Retinal pigment epithelial cell (primary cell): ENCODE results near the gene ARFGAP1.

ENCODE experiments used
- DNase-seq: peaks from one replicate; pipeline ENCODE4 v3.0.0-alpha.2; 2010; ENCODE audit warnings: low read depth
- H3K4me3 ChIP-seq: 2 replicates; pipeline ENCODE4 v1.5.1; 2011; ENCODE audit warnings: mild to moderate bottlenecking, low read length, control low read depth, moderate library complexity
- TF ChIP-seq, protein P1 (sequence below): conservative IDR thresholded peaks from 2 replicates; pipeline ENCODE4 v1.5.1; 2011; ENCODE audit warnings: low read depth, low read length, control low read depth, inconsistent platforms

ARFGAP1 gene

DNA sequence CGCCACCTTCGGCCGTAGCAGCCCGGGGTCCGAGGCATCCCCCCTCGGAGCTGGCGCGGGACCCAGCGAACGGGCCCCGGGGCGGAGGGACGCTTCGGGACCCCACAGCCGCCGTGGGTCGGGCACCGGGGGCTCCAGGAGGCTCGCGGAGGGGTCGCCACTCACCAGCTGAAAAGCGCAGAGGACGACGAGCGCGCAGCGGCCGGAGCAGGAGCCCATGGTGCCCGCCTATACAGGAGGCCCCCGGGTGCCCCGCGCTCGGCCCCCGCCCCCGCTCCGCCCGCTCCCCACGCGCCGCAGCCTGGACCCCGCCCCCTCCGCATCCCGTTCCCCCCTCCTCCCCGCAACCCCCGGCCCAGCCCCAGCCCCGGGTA, 18.4 kb upstream of the ARFGAP1 start, which contains the start of gene NKAIN4:
Gene NKAIN4, minus strand, starts transcription at position 232 of the 374 bp plus-strand sequence. Its CDS starts 13 bp downstream, at position 219.
- DNase-seq, result no peak
- TF ChIP-seq, protein P1, sequence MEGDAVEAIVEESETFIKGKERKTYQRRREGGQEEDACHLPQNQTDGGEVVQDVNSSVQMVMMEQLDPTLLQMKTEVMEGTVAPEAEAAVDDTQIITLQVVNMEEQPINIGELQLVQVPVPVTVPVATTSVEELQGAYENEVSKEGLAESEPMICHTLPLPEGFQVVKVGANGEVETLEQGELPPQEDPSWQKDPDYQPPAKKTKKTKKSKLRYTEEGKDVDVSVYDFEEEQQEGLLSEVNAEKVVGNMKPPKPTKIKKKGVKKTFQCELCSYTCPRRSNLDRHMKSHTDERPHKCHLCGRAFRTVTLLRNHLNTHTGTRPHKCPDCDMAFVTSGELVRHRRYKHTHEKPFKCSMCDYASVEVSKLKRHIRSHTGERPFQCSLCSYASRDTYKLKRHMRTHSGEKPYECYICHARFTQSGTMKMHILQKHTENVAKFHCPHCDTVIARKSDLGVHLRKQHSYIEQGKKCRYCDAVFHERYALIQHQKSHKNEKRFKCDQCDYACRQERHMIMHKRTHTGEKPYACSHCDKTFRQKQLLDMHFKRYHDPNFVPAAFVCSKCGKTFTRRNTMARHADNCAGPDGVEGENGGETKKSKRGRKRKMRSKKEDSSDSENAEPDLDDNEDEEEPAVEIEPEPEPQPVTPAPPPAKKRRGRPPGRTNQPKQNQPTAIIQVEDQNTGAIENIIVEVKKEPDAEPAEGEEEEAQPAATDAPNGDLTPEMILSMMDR, result no peak
- peak within 1 kb of the TSS; percentile 32 for H3K4me3 ChIP-seq

DNA sequence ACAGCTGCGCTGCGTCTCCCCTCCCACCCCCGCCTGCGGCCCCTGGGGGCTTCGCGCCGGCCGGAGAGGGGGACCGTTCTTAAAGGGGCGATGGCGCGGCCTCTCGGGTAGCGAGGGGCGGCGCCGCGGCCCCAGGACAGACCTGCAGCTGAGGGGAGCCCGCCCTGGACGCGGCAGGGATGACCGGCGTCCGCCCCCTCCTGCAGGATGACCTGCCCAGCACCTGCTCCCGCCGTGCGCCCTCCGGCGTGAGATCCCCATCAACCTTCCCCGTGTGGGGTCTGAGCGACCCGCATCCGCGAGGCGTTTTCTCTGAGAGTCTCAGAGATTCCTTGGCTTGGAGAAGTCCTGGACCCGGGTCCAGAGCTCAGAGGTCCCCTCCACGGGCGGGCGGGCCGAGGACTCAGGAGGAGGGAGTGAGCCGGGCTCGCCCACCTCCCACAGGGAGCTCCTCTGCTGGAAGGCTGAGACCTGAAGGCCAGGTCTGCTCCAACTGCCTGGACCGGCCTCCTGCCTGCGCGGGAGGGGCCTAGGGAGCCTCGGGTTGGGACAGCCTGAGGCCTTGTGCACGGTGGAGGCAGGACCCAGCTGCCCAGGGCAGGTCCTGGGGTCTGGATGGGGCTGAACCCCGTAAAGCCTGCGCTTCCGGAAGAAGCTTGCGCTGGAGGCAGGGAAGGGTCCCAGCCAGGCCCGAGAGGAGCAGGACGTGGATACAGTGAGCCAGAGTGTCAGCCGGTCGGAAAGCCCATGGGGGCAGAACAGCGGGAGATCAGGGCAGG, 17.8 kb upstream of the ARFGAP1 start:
- peak overlapping the region; percentile 7 for H3K4me3 ChIP-seq
- TF ChIP-seq, protein P1, result peak; percentile 44
- no peak for DNase-seq

DNA sequence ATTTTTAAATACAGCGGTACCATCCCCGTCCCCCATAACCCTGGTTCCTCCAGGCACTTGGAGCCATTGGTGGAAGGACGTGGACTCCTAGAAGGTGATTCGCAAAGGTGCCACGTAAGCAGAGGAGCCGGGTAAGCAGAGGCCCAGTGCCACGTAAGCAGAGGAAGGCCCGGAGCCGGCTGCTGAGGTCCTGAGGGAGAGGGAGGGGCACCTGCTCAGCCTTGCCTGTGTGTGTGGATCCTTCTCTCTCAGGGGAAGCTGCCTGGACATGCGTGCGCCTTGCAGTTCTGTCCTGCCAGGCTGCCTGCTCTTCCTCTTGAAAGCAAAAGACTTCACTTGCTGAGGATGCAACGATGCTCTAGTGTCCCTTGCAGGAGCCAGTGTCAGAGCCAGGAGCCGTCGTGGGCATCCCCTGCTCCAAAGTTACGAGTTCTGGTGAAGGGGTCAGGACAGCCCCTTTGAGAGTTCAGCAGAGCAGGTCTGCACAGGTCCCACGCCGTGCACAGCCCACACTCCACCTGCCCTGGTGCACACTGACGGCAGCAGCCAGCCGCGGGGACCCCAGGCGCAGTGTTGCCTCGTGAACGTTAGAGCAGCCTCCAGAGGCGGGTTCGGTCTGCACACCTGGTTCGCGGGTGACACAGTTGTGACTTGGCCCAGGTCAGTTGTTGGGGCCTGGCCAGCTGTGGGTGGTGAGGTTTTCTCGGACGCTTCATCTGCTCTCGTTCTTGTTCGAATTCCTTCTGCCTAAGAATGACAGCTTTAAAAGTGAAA, 16.5 kb upstream of the ARFGAP1 start:
- H3K4me3 ChIP-seq, result no peak overlapping the region
- DNase-seq, result no peak
- TF ChIP-seq, protein P1, result no peak

DNA sequence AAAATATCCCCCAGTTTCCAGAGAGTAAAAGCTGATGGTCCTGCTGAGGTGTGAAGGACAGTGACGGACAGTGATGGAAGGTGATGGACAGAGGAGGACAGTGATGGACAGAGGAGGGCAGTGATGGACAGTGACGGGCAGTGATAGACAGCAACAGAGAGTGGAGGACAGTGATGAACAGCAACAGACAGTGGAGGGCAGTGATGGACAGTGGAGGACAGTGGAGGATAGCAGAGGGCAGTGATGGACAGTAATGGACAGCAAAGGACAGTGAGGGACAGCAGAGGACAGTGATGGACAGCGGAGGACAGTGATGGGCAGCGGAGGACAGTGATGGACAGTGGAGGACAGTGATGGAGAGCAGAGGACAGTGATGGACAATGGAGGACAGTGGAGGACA, 15.7 kb upstream of the ARFGAP1 start:
- H3K4me3 ChIP-seq, result no peak overlapping the region
- no peak for DNase-seq

DNA sequence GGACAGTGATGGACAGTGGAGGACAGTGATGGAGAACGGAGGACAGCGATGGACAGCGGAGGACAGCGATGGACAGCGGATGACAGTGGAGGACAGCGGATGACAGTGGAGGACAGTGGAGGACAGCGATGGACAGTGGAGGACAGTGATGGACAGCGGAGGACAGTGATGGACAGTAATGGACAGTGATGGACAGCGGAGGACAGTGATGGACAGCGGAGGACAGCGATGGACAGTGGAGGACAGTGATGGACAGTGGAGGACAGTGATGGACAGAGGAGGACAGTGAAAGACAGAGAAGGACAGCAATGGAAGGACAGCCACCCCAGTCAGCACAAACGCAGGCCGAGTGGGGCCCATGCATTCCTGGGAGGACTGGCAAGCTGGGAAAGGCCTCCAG, 15.0 kb upstream of the ARFGAP1 start:
- H3K4me3 ChIP-seq, result no peak overlapping the region
- TF ChIP-seq, protein P1, result no peak
- no peak for DNase-seq

More for the DNA sequence above, 15.7 kb upstream of the ARFGAP1 start:
- TF ChIP-seq, protein P1, result no peak

DNA sequence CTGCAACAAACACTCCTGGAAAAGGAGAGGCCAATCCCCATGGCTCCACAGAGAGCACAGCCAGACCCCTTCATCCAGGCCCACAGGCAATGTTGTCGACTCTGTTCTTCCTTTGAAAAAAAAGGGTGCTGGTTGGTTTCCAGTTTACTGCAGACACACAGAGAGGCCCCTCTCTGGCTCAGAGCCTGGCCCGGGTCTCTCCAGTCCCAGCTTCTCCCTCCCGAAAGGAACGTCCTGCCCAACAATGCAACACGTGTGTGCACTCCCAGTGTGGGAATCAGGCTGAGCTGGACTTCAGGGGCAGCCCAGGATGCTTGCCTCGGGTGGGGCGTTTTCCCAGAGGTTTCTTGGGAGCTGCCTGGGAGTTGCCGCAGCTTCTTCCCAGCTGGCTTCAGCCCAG, 13.8 kb upstream of the ARFGAP1 start:
- H3K4me3 ChIP-seq, result no peak overlapping the region
- TF ChIP-seq, protein P1, result no peak
- no peak for DNase-seq
